NCI-H510A (cell line): ENCODE results near the gene APBB3.

Experiments
- DNase-seq: peaks from one replicate; lab custom pipeline; 2025; lab: John Stamatoyannopoulos, UW

The APBB3 gene

DNA sequence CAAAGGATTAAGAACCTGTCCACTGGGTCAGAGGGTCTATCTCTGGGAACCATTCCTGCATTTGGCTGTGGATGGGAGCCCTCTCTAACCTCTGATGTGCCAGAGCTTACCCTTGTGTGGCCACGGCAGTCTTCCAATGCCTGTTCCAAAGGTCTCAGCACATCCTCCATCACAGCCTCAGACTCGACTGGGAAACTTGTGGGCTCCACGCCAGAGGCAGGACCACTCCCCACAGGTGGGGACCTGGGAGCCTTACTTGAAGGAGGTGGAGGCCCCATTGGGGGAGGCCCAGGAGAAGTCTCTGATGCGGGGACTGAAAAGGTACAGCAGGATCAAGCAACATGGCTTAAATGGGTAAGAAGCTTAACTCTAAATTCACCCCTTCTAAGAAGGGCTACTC is 12.5 kb downstream of the APBB3 start:
- DNase-seq, result no peak

DNA sequence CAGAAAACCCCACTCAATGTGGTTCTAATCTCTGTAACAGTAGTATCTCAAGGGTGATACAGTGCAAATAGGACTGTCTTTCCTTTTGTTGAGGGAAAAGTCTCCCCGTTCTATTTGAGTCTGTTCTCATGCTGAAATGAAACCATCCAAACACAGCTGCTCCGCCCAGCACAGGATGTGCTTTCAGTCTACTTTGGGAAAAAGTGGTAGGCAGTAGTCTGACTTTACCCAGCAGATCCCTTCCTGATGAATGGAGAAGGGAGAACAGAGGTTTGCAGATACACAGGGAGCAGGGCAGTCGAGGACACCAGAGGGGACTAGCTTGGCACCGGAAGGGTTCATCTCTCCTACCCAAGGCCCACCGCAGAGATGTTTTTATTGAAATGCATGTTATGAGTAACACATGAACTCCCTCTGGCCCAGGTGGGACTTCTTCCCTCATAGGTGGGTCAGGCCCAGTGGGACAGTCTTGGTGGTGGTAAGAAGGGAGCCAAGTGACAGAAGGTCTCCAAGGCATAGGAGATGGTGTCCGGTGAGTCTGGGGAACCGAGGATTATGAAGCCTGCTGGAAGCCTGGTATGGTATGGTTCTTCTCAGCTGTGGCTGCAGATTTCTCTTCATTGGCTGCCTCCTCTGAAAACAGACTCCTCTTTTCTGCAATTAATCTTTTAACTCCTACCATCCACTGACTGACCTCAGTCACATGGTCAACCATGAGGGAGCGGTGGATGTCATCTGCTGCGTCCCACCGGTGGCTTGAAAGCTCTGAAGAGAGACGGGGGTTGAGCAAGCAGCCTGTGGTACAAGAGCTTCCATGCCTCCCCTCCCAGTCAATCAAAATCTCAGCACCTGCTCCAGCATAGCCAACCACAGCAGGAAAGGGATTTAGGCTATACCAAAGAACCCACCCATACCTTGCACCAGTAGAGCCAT is 14.0 kb downstream of the APBB3 start:
- no peak for DNase-seq

DNA sequence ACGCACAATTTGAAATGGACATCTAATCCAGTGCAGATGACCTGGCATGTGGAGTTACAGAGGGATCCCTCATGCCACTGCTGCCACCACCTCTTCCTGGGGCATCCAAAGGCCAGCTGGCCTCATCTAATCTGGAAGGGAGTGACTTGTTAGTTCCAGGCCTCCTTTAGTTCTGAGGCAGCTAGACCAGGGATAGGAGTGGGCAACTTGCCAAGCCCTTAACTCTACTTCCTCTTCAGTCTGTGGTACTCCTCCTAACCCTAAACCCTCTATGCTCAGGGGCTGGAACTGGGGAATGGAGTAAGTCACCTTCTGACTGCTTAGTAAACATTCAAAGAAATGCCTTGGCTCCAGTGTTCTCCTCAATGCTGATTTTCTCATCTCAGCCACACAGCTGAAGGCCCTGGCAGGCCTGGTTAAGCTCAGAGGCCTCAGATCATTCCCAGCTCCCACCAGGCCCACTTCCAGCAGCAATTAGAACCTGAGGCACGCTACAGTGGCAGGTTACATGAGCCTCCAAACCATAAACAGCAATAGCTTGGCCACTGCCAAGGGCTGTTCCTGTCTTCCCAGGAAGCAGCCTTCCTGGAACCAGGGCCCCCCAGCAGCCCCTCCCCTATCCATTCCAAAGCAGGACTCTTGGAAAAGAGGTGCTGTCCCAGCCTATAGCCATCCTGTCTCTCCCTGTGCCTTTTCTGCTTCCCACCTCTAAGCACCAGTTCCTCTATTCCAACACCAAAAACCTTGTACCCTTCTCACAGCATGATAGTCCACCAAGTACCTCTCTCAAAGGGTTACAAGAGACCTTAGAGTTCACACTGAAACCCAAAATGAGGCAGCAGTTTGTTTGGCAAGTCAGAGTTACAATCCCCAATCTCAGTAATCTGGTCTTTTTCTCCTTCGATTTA is 14.9 kb downstream of the APBB3 start:
- DNase-seq, result no peak

DNA sequence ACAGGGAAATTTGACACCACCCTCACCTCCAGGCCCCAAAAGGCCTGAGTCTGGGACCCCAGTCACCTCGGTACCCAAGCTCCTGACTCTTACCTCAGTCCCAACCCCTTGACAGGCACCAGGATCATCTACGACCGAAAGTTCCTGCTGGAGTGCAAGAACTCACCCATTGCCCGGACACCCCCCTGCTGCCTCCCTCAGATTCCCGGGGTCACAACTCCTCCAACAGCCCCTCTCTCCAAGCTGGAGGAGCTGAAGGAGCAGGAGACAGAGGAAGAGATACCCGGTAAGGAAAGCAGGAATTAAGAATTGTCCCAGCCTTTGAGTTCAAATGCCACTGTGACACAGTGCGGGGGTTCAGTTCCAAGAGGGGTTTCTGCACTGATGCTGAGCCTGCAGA is 15.6 kb downstream of the APBB3 start:
- DNase-seq, result no peak

DNA sequence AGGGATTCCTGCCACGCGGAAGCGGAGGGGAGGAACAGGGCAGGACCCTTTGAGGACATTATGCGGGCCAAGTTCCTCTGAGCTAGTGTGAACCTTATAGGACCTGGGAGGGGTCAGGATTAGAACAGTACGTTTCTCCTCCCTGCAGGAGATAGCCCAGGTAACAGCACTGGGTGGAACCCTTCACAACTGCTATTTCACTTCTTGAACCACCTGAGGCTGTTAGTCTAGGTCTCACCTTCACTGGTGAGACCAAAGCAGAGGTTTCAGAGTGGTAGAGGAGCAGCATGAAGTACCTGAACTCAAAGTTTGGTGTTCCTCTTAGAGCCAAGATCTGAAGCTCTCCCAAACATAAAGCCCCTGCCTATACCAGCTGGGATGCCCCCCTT is 16.1 kb downstream of the APBB3 start:
- DNase-seq, result no peak

DNA sequence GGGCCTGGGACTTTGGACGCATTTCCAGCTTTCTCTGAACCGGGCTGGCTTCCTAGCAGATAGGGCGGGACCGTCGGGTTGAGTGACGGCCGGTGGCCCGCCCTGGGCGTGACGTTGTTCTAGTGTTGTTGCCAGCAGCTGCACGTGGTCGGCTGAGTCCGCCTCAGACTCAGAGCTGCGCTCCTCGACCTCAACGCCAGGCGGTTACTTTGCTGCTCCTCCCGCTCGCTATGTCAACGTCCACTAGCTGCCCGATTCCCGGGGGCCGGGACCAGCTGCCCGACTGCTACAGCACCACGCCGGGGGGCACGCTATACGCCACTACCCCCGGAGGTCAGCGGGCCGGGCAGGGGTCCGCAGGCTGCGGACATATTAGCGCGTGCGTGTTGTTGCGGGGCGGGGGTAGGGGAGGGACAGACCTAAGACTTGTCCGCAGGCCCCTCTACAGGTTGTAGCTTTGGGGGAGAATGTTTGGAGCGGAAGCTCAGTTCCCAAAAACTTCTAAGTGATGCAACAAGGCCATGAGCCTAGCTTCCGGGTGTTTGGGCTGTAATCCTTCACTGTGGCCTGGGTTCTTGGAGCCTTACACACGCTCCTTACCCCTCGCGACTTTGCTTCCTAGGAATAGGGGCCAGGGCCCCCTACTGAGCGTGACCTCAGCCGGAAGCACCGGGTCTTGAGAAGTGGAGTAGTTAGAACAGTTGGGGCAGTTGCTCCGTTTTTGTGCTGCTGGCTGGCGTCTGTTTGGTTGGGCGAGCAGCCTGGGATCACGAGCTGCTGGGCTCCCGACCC is 16.7 kb downstream of the APBB3 start, which contains the start of gene EIF4EBP3:
Gene EIF4EBP3, plus strand, starts transcription at position 155 of the 792 bp plus-strand sequence. Its CDS starts 76 bp downstream, at position 231.
- DNase-seq, result peak; percentile 60

DNA sequence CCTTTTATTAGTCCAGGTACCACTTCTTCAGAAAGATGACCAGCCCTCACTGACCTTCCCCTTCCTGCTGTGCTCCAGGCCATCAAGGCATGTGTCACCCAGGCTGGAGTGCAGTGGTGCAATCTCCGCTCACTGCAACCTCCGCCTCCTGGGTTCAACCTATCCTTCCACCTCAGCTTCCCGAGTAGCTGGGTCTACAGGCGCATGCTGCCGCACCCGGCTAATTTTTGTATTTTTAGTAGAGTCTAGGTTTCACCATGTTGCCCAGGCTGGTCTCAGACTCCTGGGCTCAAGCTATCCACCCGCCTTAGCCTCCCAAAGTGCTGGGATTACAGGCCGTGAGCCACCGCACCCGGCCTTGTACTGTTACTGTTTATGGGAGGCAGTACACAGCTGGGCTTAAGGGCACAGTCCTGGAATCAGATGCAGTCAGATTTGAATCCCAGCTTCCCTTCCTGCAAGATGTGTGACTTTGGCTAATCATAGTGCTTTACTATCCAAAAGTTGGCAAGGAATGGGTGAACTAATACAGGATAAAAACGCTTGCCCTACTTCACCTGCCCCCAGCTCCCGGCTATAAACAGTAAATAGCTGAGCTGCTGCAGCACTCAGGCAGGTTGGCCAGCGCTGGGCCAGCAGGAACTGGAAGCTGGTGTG is 17.4 kb downstream of the APBB3 start:
- no peak for DNase-seq

DNA sequence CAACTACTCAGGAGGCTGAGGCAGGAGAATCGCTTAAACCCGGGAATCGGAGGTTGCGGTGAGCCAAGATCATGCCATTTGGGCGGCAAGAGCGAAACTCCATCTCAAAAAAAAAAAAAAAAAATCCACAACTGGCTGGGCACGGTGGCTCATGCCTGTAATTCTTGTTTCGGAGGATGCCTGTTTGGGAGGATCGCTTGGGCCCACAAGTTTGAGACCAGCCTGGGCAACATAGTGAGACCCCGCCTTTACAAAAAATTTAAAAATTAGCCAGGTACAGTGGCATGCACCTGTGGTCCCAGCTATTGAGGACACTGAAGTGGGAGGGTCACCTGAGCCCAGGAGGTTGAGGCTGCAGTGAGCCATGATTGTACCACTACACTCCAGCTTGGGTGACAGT is 18.8 kb downstream of the APBB3 start:
- DNase-seq, result no peak

DNA sequence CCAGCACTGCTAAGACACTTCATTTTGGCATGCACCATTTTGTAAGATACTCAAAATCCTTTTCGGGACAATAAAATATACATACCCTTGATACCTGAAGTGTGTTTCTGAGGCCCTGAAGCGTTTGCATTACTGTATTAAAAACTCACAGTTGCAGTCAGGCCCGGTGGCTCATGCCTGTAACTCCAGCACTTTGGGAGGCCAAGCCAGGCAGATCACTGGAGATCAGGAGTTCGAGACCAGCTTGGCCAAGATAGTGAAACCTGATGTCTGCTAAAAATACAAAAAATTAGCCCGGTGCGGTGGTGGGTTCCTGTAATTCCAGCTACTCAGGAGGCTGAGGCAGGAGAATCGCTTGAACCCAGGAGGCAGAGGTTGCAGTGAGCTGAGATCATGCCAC is 19.4 kb downstream of the APBB3 start:
- no peak for DNase-seq

DNA sequence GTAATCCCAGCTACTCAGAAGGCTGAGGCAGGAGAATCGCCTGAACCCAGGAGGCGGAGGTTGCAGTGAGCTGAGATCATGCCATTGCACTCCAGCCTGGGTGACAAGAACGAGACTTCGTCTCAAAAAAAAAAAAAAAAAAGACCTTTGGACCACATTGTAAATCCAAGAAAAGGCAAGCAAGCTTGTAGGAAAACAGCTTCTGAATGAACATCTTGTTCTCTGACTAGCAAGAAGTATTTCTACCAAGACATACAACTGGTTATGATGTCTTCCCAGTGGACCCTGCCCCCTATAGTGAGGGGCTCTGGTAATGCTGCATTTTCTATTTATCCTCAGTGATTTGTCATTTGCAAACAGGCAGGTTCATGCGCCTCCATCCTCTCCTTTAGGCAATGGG is 21.4 kb downstream of the APBB3 start:
- DNase-seq, result no peak

DNA sequence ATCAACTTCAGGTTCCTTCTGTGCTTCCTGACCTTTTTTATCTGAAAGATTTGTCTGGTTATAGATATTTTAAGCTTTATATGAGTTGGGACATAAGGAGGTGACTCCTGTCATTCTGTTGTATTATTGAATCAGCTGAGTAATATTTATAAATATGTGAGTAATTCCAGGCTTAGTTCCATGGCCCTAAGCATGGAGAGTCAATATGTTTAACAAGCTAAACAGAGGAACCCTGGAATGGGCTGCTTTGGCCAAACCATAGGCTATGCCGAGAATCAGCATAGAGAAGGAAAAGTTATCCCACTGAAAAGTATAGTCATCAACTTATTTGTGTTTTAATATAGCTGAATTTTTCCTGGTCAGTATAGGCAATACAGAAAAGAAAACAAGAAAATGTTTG is 24.2 kb downstream of the APBB3 start:
- no peak for DNase-seq

DNA sequence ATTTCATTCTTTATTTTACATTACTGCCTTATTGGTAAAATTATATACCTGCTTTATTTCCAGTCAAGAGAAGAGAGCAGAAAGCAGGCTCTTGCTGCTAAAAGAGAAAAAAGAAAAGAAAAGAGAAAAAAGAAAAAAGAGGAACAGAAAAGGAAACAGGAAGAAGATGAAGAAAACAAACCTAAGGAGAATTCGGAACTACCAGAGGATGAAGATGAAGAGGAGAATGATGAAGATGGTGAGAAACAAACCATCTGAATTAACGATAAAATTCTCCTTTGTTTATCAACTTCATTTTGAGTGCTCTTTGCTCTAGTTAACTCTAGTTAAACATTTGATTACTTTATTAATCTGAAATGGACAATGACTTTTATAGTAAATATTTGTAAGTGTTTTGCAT is 40.4 kb downstream of the APBB3 start:
- no peak for DNase-seq

DNA sequence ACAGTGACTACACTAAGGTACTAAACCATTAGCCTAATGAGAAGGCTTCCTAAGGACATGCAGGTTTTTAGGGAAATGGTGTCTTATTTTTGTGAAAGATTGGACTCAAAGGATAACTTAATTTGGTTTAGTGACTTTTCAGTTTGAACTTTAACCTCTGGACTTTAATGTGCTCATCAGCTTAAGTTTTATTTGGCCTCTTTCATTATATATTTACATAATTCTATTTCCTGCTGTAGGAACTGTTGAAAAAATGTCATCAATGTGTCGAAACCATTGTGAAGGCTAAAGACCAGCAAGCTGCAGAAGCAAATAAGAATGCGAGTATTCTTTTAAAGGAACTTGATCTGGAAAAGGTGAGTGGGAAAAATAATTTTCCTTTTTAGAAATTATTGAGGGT is 51.3 kb downstream of the APBB3 start:
- DNase-seq, result no peak

DNA sequence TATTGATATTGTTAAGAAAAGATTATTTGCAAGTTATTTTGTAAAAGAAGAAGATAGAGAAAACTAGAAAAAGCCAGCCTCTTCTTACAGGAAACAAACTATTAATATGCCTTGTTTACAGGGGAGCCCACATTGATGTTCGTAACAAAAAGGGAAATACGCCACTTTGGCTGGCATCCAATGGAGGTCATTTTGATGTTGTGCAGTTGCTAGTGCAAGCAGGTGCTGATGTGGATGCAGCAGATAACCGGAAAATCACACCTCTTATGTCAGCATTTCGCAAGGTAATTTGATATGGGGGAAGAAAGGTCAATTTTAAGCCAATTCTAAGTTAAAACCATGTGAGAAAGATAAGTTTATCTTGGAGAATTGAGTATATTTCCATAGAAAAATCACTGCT is 54.5 kb downstream of the APBB3 start:
- no peak for DNase-seq
